ENCODE measurements around the gene LRRC59. TPM values are rescaled to one million over a fixed set of nuclear protein-coding genes. Genes with fewer than 3 reads are reported as not detected.

The LRRC59 gene
- total RNA-seq, 1 experiment from 2014 or later: 106 TPM

- H3K18ac ChIP-seq (ENCODE audit: insufficient read length, low read depth, low read length): no peak overlapping the region
- Mint-ChIP-seq H3K36me3 (ENCODE audit: insufficient read depth in 1 of 3, low read depth in 3 of 3) (no peaks in the 10 kb centered on the region), H3K27me3 (ENCODE audit: low read depth) (no peaks in the 10 kb centered on the region), H3K27ac (no peak overlapping the region), H3K9me3 (no peaks in the 10 kb centered on the region), H3K4me3 (no peak overlapping the region), H3K4me1 (peaks cover 6% of the 10 kb centered on the region in 2 experiments; a peak in 3 of 4 replicates)
- no peak overlapping the region for H3K9ac ChIP-seq (ENCODE audit: extremely low read depth, insufficient read length, low read length)
- no peak overlapping the region for H3T11ph ChIP-seq (ENCODE audit: low read length)
- no peaks in the 10 kb centered on the region for H3K27me3 ChIP-seq (ENCODE audit: insufficient read depth, low read length)
- H3K4me1 ChIP-seq (ENCODE audit: insufficient read depth, low read length): no peaks in the 10 kb centered on the region
- no peak overlapping the region for H3K4me2 ChIP-seq (ENCODE audit: insufficient read depth, insufficient read length, low read length)
- no peak overlapping the region for H2AK5ac ChIP-seq (ENCODE audit: insufficient read length, low read length)
- no peak overlapping the region for H4K8ac ChIP-seq (replicated peaks; ENCODE audit: insufficient read length, low read depth, low read length)
- WGBS (ENCODE audit: extremely low coverage, insufficient read length, low lambda C conversion rate): no CpG with 5 or more reads among the region's 4 CpGs
- H2BK120ac ChIP-seq (ENCODE audit: low read depth, low read length, poor library complexity, severe bottlenecking): no peak overlapping the region
- no peak overlapping the region for H2BK15ac ChIP-seq (ENCODE audit: low read depth, low read length)
- no peaks in the 10 kb centered on the region for H3K79me2 ChIP-seq (ENCODE audit: insufficient read depth, low read length)
- no peak overlapping the region for H3K56ac ChIP-seq (ENCODE audit: insufficient read length, low read depth, low read length)
- no peak for DNase-seq
- H2AFZ ChIP-seq (ENCODE audit: low read length): no peak overlapping the region
- H3K79me1 ChIP-seq (ENCODE audit: insufficient read depth, low read depth, low read length, poor library complexity, severe bottlenecking): no peaks in the 10 kb centered on the region
- H3K27ac ChIP-seq (ENCODE audit: insufficient read length, low read depth, low read length): no peak overlapping the region
- no peak overlapping the region for H3K14ac ChIP-seq (ENCODE audit: insufficient read depth, low read length)
- no peak overlapping the region for H2BK12ac ChIP-seq (ENCODE audit: insufficient read length, low read depth, low read length)
- H2BK20ac ChIP-seq (ENCODE audit: low read depth, low read length, poor library complexity, severe bottlenecking): no peak overlapping the region
- no peak overlapping the region for H4K91ac ChIP-seq (ENCODE audit: insufficient read length, low read depth, low read length)
- no peak overlapping the region for H2BK5ac ChIP-seq (ENCODE audit: insufficient read length, low read length)
- no peak overlapping the region for H3K23ac ChIP-seq (ENCODE audit: insufficient read length, low read depth, low read length)
- no peak overlapping the region for H3K4ac ChIP-seq (ENCODE audit: low read depth, low read length)
- H3K9me3 ChIP-seq (ENCODE audit: control insufficient read depth, low read depth, low read length): no peaks in the 10 kb centered on the region
- H3K23me2 ChIP-seq (ENCODE audit: insufficient read length, low read depth, low read length, poor library complexity, severe bottlenecking): no peaks in the 10 kb centered on the region
- TF ChIP-seq CTCF (conservative IDR thresholded peaks at IDR 0.05): no peak
- no peaks in the 10 kb centered on the region for H4K20me1 ChIP-seq (ENCODE audit: control insufficient read depth, insufficient read depth, insufficient read length)
- no peak overlapping the region for H4K5ac ChIP-seq (ENCODE audit: insufficient read length, low read depth, low read length)
Measured at GRCh38 chr17:50437409-50437808, 40.1 kb upstream of the LRRC59 start.
